ENCODE data around the gene AGXT. TPM values are rescaled to one million over a fixed set of nuclear protein-coding genes. Genes with fewer than 3 reads are reported as not detected.

Gene AGXT
- total RNA-seq, 4 donors from 2014 or later, result not detected

DNA sequence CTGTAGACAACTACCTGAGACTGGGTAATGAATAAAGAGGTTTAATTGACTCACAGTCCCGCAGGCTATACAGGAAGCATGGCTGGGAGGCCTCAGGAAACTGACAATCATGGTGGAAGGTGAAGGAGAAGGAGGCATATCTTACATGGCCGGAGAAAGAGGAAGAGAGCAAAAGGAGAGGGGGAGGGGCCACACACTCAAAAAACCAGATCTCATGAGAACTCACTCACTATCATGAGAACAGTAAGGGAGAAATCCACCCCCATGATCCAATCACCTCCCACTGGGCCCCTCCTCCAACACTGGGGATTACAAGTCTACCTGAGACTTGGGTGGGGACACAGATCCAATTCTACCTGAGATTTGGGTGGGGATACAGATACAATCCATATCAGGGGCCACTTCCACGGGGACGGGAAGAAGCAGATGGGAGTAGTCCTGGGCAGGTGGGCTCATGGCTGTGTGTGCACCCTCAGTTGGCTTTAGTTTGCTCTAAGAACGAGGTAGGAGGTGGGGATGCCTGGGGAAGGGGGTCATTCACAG, 17.5 kb downstream of the AGXT start:
- Histone ChIP-seq H3K4me3 (replicated peaks in 1 of 3) (no peak overlapping the region), H3K36me3 (no peaks in the 10 kb centered on the region), H3K9me3 (no peaks in the 10 kb centered on the region), H3K4me1 (no peaks in the 10 kb centered on the region), H3K27ac (no peak overlapping the region), H3K27me3 (no peaks in the 10 kb centered on the region)
- TF ChIP-seq POLR2A (IDR thresholded peaks at IDR 0.05), result no peak
- TF ChIP-seq, protein P1, sequence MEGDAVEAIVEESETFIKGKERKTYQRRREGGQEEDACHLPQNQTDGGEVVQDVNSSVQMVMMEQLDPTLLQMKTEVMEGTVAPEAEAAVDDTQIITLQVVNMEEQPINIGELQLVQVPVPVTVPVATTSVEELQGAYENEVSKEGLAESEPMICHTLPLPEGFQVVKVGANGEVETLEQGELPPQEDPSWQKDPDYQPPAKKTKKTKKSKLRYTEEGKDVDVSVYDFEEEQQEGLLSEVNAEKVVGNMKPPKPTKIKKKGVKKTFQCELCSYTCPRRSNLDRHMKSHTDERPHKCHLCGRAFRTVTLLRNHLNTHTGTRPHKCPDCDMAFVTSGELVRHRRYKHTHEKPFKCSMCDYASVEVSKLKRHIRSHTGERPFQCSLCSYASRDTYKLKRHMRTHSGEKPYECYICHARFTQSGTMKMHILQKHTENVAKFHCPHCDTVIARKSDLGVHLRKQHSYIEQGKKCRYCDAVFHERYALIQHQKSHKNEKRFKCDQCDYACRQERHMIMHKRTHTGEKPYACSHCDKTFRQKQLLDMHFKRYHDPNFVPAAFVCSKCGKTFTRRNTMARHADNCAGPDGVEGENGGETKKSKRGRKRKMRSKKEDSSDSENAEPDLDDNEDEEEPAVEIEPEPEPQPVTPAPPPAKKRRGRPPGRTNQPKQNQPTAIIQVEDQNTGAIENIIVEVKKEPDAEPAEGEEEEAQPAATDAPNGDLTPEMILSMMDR (IDR thresholded peaks at IDR 0.05), result no peak
- no peak for DNase-seq
- WGBS, 2 donors, result 75 to 83% methylated on average over 5 of the region's 5 CpGs
- intact Hi-C loops (cut with DNase I), result no loop called here

DNA sequence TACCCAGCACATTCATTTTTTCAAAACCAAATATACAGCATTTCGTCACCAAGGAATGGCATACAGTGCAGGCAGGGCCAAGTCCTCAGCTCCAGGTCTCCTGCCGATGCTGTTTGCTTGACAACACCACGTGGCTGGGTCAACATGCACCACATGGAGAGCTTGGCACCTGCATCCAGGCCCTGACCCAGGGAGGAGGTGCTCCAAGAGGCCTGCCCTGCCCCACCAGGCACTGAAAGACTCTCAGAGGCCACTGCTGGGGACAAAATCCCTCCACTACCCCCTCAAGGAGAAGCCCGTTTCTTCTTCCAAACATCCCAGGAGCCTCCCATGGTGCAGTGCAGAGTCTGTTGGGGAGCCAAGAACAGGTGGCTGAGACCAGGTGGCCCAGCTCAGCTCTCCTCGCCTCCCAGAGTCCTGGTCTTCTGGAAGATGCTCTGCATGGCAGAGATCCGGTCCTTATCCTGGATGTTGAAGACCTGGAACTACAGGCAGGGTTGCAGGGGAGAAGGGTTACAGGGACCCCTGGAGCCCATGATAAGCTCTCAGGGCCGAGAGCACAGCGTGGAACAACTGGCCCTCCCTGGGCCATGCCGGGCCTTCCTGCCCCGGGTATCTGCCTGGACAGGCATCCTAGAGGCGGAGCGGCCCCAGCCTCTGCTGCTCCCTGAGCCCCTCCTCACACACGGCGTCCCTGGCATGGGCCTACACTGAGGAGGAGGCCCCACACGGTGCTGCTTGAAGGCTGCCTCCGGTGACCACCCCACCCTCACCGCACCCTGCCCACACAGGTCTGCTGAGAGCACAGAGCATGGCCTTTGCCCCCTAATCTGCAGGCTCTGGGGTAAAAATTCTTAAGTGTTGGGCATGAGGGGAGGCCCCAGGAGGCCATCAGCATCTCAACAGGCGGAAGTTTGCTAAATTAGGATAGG, 18.3 kb downstream of the AGXT start:
- no peak for DNase-seq
- Histone ChIP-seq H3K9me3 (no peaks in the 10 kb centered on the region), H3K36me3 (no peaks in the 10 kb centered on the region), H3K4me1 (no peaks in the 10 kb centered on the region), H3K27me3 (no peaks in the 10 kb centered on the region), H3K4me3 (replicated peaks in 1 of 3) (no peak overlapping the region), H3K27ac (no peak overlapping the region)
- 71 to 83% methylated on average over 2 to 9 of the region's 18 CpGs for WGBS, 2 donors
- TF ChIP-seq POLR2A (IDR thresholded peaks at IDR 0.05), result no peak
- TF ChIP-seq, protein P1 (IDR thresholded peaks at IDR 0.05), result no peak
- intact Hi-C loops (cut with DNase I), result no loop called here

DNA sequence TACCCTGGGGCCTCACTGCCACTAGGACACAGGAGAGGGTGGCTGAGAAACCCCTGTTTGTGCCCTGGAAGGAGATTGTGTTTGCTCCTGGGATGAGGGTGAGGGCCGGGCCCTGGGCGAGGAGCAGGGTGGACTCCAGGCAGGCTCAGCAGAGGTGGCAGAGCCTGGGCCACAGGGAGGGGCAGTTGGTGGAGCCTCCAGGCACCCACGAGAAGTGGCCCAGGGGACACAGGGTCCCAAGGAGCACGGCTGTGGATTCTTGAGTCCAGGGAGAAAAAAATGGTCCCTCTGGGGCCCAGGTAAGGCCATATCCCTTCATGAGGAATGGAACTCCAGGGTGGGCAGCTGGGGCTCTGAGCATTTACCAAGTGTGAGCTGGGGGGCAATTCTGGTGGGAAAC, 19.0 kb downstream of the AGXT start:
- intact Hi-C loops (cut with DNase I), result no loop called here
- Histone ChIP-seq H3K4me1 (no peaks in the 10 kb centered on the region), H3K36me3 (no peaks in the 10 kb centered on the region), H3K9me3 (no peaks in the 10 kb centered on the region), H3K4me3 (replicated peaks in 1 of 3) (no peak overlapping the region), H3K27ac (no peak overlapping the region), H3K27me3 (no peaks in the 10 kb centered on the region)
- DNase-seq, result no peak
- 100% methylated on average over 1 to 3 of the region's 4 CpGs for WGBS, 2 donors
- TF ChIP-seq, protein P1 (IDR thresholded peaks at IDR 0.05), result no peak
- no peak for TF ChIP-seq POLR2A (IDR thresholded peaks at IDR 0.05)

DNA sequence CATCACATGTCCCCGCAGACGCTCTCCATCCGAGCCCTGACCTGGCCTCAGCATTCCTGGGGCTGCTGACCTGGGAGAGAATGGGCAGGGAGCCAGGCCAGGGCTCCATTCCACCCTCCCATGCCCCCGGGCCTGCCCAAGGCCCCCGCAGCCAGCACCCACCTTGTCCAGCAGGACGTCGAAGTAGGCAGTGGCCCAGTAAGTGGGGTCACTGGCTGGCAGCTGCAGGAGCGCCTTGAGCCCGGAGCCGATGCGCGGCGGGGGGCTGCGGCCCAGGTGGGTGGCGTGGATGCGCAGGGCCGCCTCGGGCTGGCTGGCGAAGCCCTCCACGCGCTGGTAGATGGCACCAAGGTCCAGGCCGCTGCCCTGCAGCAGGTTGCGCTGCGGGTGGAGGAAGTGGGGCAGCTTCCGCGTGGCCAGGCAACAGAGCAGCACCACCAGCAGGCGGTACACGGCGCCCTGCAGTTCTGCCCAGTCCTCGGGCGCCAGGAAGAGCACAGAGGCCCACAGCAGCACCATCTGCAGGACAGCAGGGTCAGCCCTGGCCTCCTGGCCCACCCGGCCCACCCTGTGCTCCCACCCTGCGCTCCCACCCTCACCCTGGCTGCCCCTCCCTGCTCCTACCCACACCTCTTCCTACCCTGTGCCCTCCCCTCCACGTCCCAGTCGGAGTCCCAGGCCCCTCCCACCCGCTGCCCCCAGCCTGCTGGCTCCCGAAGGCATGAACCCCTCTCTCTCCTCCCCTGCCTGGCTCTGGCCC, 19.7 kb downstream of the AGXT start:
- H3K4me1 ChIP-seq, result peaks cover 0 to under 1% of the 10 kb centered on the region in 2 donors
- H3K27ac ChIP-seq, result no peak overlapping the region
- intact Hi-C loops (cut with DNase I), result no loop called here
- TF ChIP-seq, protein P1 (IDR thresholded peaks at IDR 0.05), result no peak
- TF ChIP-seq POLR2A (IDR thresholded peaks at IDR 0.05), result no peak
- WGBS, 2 donors, result 91 to 93% methylated on average over 14 to 21 of the region's 37 CpGs
- H3K4me3 ChIP-seq (replicated peaks in 1 of 3), result no peak overlapping the region
- no peak for DNase-seq
- no peaks in the 10 kb centered on the region for H3K9me3 ChIP-seq
- no peaks in the 10 kb centered on the region for H3K27me3 ChIP-seq
- no peaks in the 10 kb centered on the region for H3K36me3 ChIP-seq

Data from thyroid gland (tissue), 4 donors.